Lung (tissue), 12 donors: ENCODE results near the gene MTMR1. TPM values are rescaled to one million over a fixed set of nuclear protein-coding genes. Genes with fewer than 3 reads are reported as not detected.
A peak's percentile ranks its signal among the peaks of the same experiment; 100 is the strongest.

Experiments
- ATAC-seq: fragments of 200-7000 bp; cut with Tn5 transposase; one replicate; pipeline ENCODE4 v1.9.1; 2020; ENCODE audit warnings: moderate number of reproducible peaks; ENCODE audit not compliant: insufficient read depth, low FRiP score
- DNase-seq, 3 donors: peaks; one replicate each; pipeline ENCODE4 v3.0.0-alpha.2; 2013 to 2017
- H3K27ac ChIP-seq, 2 donors: one replicate each; pipeline ENCODE4 v1.5.1; 2013; ENCODE audit warnings: mild to moderate bottlenecking in 2 of 2, moderate library complexity in 2 of 2, control low read depth in 1 of 2, inconsistent platforms in 1 of 2, low read depth in 1 of 2, low read length in 1 of 2
- H3K27me3 ChIP-seq, 3 donors: one replicate each; pipeline ENCODE4 v1.5.1; 2013; ENCODE audit warnings: low read length in 2 of 3; ENCODE audit not compliant: control insufficient read depth in 3 of 3, insufficient read depth in 3 of 3
- H3K36me3 ChIP-seq, 4 donors: one replicate each; pipeline ENCODE4 v1.5.1; 2013; ENCODE audit warnings: low read length in 4 of 4, mild to moderate bottlenecking in 1 of 4, moderate library complexity in 1 of 4; ENCODE audit not compliant: control insufficient read depth in 4 of 4, insufficient read depth in 4 of 4
- H3K4me1 ChIP-seq, 5 donors: one replicate each; pipeline ENCODE4 v1.5.1; 2013; ENCODE audit warnings: low read length in 5 of 5, mild to moderate bottlenecking in 2 of 5, moderate library complexity in 1 of 5; ENCODE audit not compliant: control insufficient read depth in 5 of 5, insufficient read depth in 5 of 5
- H3K4me3 ChIP-seq: one replicate; pipeline ENCODE4 v1.5.1; 2013; ENCODE audit warnings: mild to moderate bottlenecking, control low read depth, moderate library complexity
- H3K9ac ChIP-seq, 2 donors: one replicate each; pipeline ENCODE4 v1.5.1; 2013; ENCODE audit warnings: low read length in 2 of 2, control low read depth in 1 of 2; ENCODE audit not compliant: insufficient read depth in 1 of 2
- H3K9me3 ChIP-seq, 4 donors: one replicate each; pipeline ENCODE4 v1.5.1; 2013; ENCODE audit warnings: low read length in 3 of 4, mild to moderate bottlenecking in 1 of 4, moderate library complexity in 1 of 4; ENCODE audit not compliant: control insufficient read depth in 4 of 4, insufficient read depth in 3 of 4
- CTCF ChIP-seq: IDR thresholded peaks from 2 replicates; pipeline ENCODE4 v1.5.1; 2012; ENCODE audit warnings: mild to moderate bottlenecking; ENCODE audit errors: control extremely low read depth, extremely low read depth
- WGBS, 2 donors: extraction: QIAGEN DNeasy Blood & Tissue Kit; methylation state at CpG; one replicate each; pipeline ENCODE4 v1.1.7; 2013; 5-methylcytosine and 5-hydroxymethylcytosine counted together
- polyA plus RNA-seq, 2 donors: library from polyadenylated mRNA; stranded (reverse); fragments of 200-250 nt; gene quantifications; one replicate each; pipeline ENCODE4 v1.2.1, GENCODE V29; 2013
- total RNA-seq, 2 donors: library from RNA; depleted of rRNA in 1 of 2; stranded (reverse); fragments of >200 nt in 1 of 2; gene quantifications; one replicate each; pipeline ENCODE4 v1.2.1, GENCODE V29; 2014 to 2021
- donor health status: control.
- donor health status: control.
- donor health status: Bipolar disorder and iron deficiency.
- donor health status: healthy.
- donor health status: DM: yes; HTN: yes; CAD: no.

Gene MTMR1
- total and polyA plus RNA-seq, 4 donors = 10.0 to 37.6 (median 15.9) TPM

- Histone ChIP-seq H3K4me3 (no peak overlapping the region), H3K9me3 (no peaks in the 10 kb centered on the region), H3K36me3 (peaks cover 0 to 5% (median 2%) of the 10 kb centered on the region in 4 donors), H3K27ac (no peak overlapping the region), H3K9ac (no peak overlapping the region), H3K4me1 (no peaks in the 10 kb centered on the region), H3K27me3 (no peaks in the 10 kb centered on the region)
- TF ChIP-seq CTCF = peak; percentile 59
- ATAC-seq = no peak
- WGBS, 2 donors = 35 to 38% methylated on average over 23 to 26 of the region's 26 CpGs
- DNase-seq = peak; percentile 63 to 75 (median 63)
Measured at GRCh38 chrX:150772150-150772970, 79.2 kb downstream of the MTMR1 start.

GRCh38 chrX:150773117-150773516 lies 79.9 kb downstream of the MTMR1 start:
- no peak for TF ChIP-seq CTCF
- ATAC-seq = no peak
- Histone ChIP-seq H3K4me1 (no peaks in the 10 kb centered on the region), H3K36me3 (peaks cover 0 to 5% (median 2%) of the 10 kb centered on the region in 4 donors), H3K27me3 (no peaks in the 10 kb centered on the region), H3K9me3 (no peaks in the 10 kb centered on the region), H3K27ac (no peak overlapping the region), H3K9ac (no peak overlapping the region), H3K4me3 (no peak overlapping the region)
- no peak for DNase-seq
- 84 to 93% methylated on average over 8 of the region's 8 CpGs for WGBS, 2 donors

GRCh38 chrX:150773634-150774033 lies 80.4 kb downstream of the MTMR1 start:
- 61 to 80% methylated on average over 4 of the region's 4 CpGs for WGBS, 2 donors
- Histone ChIP-seq H3K4me3 (no peak overlapping the region), H3K36me3 (peaks cover 0 to 5% (median 2%) of the 10 kb centered on the region in 4 donors), H3K27me3 (no peaks in the 10 kb centered on the region), H3K9me3 (no peaks in the 10 kb centered on the region), H3K27ac (no peak overlapping the region), H3K9ac (no peak overlapping the region), H3K4me1 (no peaks in the 10 kb centered on the region)
- ATAC-seq = no peak
- DNase-seq = no peak
- no peak for TF ChIP-seq CTCF
